ENCODE data around the gene FXR2. TPM values are rescaled to one million over a fixed set of nuclear protein-coding genes. Genes with fewer than 3 reads are reported as not detected.
"Not testable (repeated sequence)": the region's sequence is repeated elsewhere in the genome, so short reads cannot be mapped to it uniquely, and the experiment has no call there.

Gene FXR2
- 38.5 TPM for polyA plus RNA-seq (ENCODE audit: insufficient read length)

DNA sequence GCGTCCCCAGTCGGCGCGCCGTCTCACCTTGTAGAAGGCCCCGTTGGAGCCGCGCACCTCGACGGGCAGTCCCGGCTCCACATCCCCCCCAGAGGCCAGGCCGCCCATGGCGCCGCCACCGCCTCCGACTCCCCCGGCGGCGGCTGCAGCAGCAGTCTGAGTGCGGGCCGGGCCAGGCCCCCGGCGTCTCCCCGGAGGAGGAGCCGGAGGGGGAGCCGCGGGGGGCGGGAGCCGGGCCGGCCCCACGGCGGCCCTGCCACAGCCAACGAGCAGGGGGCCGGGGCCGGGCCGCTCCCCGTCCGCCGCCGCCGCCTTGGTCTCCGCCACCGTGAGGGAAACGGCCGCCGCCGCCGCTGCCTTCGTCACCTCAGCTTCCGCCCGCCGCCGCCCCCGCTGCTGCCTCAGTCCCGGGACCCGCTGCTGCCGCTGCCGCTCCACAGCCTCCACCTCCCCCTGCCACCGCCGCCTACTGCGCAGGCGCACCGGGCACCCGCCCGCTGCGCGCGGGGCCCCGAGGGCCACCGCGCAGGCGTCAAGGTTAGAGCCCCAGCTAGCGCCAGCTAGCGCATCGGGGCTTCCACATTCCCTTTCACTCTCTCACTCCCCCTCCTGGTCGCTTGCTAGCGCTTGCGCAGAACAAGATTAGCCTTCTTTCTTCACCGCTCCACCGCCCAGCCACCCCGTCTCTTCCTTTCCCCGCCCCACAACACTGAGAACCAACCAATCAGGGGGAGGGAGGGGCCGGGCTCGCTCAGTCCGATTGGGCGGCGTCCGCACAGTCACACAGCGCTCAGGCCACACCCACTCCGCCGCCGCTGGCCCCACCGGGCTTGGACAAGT, at the start of gene FXR2:
Gene FXR2, minus strand, starts transcription at position 473 of the 840 bp plus-strand sequence. Its CDS starts 365 bp downstream, at position 108.
- DNase-seq (ENCODE audit: low read depth) = peak; percentile 100

DNA sequence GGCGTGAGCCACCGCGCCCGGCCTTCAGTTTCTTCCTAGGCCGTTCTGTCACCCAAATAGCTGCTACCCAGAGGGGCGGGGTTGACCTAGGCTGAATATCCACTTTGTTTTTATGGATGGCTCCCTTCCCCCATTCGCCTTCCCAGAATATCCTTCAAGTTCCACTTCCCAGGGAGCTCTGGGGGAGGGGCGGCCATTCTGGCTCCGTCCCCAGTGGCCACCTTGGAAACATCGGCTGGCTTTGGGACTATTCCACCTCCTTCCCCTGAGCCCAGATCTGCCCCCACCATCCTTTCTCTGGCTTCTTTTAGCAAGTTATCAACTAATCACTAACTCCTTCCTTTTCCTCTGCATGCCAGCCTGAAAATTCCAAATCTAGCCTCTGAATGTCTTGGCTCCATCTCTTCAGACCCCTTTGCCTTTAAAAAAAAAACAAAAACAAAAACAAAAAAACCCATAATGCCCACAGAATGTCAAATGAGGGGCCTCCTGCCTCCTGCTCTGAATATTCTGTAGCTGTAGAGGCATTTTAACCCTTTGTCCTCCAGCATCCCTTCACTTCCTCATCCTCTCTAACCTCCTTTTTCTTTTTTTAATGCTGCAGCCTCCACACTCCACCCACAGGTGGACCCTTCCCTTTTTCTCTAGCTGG, 42.4 kb upstream of the FXR2 start:
- DNase-seq (ENCODE audit: low read depth) = no peak

- DNase-seq (ENCODE audit: low read depth) = no peak
Measured at GRCh38 chr17:7655541-7655840, 40.8 kb upstream of the FXR2 start.

DNA sequence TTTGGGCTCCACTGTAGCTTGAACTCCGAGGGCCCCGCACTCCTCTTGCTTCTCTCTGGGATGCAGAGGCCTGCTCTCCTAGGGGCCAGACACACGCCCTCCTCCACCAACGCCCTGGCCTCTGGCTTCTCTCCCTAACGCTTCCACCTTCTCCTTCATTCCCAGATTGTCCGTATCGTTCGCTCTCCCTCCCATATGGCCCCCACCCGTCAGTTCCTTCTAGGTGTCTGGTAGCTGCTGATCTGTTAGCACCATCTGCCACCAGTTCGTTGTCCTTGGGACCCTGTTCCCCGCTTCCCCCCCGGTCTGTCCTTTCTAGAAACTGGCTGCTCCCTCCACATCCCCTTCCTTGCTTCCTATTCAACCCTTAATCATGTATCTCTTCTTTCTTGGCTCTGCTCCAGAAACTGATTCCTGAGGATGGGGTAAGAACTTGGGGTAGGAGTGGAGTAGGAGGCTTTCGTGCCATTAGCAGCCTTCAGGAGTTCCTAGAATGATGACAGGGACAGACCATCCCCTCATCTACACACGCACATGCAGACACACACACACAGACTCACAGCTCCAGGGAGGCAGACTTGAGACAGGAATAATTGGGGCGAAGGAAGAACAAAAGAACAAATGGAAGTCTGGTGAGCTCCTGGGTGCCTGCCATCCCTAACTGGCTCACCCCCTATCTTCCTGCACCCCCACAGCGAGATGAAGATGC, 40.3 kb upstream of the FXR2 start:
- no peak for DNase-seq (ENCODE audit: low read depth)

DNA sequence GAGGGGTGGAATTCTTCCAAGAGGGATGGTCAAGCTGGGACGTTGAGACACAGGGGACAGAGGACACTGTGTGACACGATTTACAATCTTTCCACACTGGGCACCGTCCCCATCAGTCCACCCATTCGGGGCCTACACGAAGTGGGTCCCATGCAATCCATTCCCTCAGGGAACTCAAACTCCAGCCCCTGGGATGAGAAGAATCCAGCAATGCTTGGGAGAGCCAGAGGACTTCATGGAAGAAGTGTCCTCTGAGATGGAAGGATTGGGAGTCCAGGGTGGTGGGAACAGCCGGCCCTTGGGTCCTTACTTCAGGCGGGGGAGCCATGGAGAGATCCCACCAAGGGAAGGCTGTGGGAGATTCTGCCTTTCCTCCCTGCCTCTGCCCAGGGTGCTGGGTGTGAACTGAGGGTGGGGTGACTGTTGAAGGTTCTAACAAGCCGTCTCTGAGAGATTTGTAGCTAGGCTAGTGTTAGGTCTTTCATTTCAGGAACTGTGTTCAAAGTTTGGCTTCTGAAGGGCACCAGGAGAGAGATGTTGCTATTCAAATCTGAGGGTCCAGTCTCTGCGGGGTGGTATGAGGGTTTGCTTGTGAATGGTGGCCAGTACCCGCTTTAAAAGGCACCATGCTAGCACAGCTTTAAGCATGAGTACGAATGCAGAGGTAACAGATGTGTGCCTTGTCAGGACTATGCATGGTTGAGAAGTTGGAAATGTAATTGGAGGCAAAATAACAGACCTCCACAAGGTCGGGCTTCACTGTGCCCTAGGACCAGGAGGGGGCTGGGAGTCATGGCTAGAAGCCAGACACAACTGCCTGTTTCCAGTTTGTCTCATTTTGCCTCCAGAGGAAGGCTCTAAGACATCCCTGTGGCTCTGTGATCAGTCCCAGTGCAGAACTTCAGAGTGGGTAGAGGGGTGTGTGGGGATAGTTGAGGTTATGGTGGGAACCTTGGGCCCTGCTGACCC, 38.0 kb upstream of the FXR2 start:
- DNase-seq (ENCODE audit: low read depth) = no peak

- no peak for DNase-seq (ENCODE audit: low read depth)
Measured at GRCh38 chr17:7651665-7652387, 37.1 kb upstream of the FXR2 start.

- DNase-seq (ENCODE audit: low read depth) = no peak
Measured at GRCh38 chr17:7651097-7651664, 36.5 kb upstream of the FXR2 start.

DNA sequence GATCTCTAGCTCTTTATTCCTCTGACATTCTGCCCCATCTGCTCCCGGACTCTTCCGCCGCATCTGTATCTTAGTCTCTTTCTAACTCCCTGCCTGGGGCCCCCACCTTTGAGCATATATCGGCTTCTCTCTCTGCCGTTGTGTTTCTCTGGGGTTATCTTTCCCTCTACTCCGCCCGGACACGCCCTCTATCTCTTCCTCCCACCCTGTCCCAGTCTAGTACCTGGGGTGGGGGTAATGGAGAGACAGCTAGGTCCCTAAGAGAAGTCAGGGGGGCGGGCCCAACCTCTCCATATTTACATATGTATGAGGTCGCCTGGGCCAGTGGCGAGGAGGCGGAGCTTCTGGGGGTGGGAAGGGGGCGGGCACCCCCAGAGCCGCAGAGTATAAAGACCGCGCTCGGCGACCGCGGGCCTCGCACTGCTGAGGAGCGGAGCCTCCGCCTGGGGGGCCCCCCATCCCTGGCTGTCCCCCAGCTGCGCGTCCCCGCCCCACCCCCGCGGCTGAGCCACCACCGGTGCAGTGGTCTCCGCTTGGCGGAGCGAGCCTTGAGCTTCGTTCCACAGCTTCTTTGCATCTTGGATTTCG, 35.9 kb upstream of the FXR2 start, which contains the start of gene ATP1B2:
Gene ATP1B2, plus strand, starts transcription at position 418 of the 588 bp plus-strand sequence. CDS start 593 bp downstream, outside the sequence.
- DNase-seq (ENCODE audit: low read depth) = no peak

DNA sequence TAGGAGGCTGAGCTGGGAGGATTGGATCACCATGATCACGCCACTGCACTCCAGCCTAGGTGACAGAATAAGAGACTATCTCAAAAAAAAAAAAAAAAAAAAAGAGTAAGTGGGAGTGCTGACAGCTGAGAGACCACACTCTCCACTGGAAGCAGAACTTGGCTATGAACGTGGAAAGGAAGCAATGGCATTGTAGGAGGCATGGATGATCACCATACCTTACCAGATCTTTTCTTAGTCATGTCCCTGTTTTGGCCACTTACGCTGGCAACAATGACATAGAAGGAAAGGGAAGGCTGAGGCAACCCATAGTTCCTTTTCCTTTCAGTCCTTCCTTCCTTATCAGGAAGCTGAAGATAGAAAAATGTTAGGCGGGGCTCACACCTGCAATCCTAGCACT, 32.3 kb upstream of the FXR2 start:
- no peak for DNase-seq (ENCODE audit: low read depth)

DNA sequence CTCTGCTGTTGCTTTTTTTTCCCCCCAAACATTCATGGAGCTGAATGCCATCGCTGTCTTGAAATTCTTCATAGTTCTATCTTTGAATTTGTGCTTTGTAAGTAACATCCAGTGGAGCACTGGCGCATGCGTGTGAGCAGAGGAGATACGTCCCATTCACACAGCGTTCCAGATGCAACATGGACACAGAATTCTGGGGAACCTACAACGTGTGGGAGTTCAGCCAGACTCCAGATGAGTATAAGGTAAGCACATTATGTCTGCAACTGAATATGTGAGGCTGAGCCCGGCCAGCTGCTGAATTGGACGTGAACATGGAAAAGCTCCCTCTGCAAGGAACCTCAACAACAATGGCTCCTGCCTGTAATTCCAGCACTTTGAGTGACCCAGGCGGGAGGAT, 31.8 kb upstream of the FXR2 start:
- DNase-seq (ENCODE audit: low read depth) = no peak

DNA sequence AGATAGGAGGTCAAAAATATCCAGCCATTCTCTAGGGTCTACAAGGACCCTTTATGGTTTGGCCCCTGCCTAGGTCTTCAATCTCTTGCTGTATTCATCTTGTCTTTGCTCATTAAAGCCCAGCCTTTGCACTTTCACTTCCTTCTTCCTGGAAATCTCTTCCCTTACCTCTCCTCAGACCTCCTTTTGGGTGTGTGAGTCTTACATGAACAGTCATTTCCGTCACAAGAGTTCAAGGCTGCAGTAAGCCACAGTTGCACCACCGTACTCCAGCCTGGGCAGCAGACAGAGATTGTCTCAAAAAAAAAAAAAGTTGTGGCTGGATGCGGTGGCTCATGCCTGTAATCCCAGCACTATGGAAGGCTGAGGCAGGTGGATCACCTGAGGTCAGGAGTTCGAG, 30.1 kb upstream of the FXR2 start:
- DNase-seq (ENCODE audit: low read depth) = no peak

DNA sequence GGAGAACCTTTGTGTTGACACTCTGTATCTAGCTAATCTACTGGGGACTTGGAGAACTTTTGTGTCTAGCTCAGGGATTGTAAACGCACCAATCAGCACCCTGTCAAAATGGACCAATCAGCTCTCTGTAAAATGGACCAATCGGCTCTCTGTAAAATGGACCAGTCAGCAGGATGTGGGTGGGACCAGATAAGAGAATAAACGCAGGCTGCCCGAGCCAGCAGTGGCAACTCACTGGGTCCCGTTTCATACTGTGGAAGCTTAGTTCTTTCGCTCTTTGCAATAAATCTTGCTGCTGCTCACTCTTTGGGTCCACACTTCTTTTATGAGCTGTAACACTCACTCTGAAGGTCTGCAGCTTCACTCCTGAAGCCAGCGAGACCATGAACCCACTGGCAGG, 26.9 kb upstream of the FXR2 start:
- not testable (repeated sequence) for DNase-seq (ENCODE audit: low read depth)

DNA sequence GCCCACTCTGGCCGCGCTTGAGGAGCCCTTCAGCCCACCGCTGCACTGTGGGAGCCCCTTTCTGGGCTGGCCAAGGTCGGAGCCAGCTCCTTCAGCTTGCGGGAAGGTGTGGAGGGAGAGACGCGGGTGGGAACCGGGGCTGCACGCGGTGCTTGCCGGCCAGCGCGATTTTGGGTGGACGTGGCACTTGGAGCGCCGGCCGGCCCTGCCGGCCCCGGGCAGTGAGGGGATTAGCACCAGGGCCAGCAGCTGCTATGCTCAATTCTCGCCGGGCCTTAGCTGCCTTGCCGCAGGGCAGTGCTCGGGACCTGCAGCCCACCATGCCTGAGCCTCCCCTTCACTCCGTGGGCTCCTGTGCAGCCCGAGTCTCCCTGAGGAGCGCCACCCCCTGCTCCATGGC, 26.1 kb upstream of the FXR2 start:
- DNase-seq (ENCODE audit: low read depth) = no peak

DNA sequence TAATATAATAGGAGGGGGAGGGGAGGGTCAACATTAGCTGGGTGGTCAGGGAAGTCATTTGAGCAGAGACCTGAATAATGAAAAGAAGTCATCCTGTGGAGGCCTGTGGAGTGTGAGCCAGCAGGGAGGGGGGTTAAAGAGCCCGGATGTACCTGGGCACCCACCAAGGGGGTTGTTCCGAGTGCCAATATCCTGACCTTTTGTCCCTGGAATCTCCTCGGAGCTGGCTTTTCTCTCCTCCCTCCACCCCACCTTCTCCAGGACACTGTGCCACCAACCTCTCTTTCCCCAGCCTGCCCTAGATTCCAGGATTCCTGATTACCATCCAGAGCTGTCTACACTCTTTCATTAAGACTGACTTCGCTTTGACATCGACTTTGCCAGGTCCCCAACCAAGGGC, 21.5 kb upstream of the FXR2 start:
- DNase-seq (ENCODE audit: low read depth) = no peak

DNA sequence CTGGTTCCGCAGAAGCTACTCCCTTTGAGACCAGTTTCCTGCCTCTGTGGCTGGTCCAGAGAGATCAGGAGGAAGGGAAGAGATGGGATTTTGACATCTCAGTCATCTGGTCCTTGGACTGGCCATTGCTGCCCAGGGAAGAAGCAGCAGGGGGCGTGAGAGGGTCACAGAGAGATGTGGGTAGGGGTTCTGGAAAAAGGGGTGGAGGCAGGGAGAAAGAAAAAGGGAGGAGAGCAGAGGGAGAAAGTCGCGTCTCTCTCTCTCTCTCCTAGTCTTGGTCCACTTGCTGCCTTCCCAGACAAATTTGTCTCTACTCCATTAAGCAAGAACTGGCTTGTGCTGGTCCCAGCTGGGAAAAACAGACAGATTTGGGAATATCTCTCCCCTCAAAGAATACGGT, 19.7 kb upstream of the FXR2 start:
- DNase-seq (ENCODE audit: low read depth) = no peak

GRCh38 chr17:7633093-7633492, 18.4 kb upstream of the FXR2 start:
- DNase-seq (ENCODE audit: low read depth) = no peak

GRCh38 chr17:7632492-7632894, 17.8 kb upstream of the FXR2 start:
- DNase-seq (ENCODE audit: low read depth) = no peak

- no peak for DNase-seq (ENCODE audit: low read depth)
Measured at GRCh38 chr17:7631398-7632380, 17.0 kb upstream of the FXR2 start.

Data from forelimb muscle (tissue), 1 donor.